GM19023 (cell line): ENCODE data around the gene MCU.

Experiments used
- ATAC-seq: cut with Tn5 transposase; IDR thresholded peaks from one replicate; pipeline ENCODE4 v1.9.1; 2021; ENCODE audit warnings: mild to moderate bottlenecking, moderate library complexity; ENCODE audit not compliant: unreplicated experiment

MCU gene

DNA sequence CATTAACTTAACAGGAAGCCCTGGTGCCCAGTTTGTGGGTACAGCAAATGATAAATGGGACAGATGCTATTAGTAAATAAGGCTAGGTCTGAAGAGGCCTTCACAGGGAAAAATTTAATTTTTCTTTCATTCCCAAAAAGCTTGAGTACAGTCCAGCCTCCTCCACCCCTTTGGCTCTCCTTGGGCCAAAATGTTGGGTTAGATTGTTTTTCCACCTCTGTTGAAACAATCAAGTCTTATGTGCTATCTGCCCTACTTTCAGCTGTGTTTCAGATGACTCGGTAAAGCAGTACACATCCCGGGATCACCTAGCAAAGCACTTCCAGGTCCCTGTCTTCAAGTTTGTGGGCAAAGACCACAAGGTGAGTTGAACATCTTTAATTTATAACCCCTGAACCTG, 238.3 kb downstream of the MCU start:
- ATAC-seq: no peak

DNA sequence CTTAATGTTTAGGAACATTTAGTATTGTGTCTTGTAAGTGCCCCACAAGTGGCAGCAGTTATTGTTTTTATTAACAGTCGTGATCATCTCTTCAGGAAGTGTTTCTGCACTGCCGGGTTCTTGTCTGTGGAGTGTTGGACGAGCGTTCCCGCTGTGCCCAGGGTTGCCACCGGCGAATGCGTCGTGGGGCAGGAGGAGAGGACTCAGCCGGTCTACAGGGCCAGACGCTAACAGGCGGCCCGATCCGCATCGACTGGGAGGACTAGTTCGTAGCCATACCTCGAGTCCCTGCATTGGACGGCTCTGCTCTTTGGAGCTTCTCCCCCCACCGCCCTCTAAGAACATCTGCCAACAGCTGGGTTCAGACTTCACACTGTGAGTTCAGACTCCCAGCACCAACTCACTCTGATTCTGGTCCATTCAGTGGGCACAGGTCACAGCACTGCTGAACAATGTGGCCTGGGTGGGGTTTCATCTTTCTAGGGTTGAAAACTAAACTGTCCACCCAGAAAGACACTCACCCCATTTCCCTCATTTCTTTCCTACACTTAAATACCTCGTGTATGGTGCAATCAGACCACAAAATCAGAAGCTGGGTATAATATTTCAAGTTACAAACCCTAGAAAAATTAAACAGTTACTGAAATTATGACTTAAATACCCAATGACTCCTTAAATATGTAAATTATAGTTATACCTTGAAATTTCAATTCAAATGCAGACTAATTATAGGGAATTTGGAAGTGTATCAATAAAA, 240.5 kb downstream of the MCU start:
- ATAC-seq: no peak

DNA sequence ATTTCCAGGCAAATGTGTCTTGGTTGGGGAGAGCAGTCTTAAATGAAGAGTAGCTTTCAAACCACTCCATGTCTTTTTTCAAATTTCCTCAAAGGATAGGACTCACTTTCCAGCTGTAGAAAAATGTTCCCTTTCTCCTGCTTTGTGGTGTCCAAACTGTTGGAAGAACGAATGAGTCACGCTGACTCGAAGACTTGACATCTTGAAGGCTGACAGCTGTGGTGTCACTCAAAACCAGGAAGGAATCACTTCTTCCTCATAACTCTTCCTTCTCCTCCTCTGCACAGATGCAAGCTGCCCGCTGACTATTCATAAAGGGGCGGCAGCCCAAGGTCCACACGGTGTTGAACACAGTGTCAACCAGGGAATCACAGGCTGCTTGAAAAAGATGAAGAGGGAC, 243.4 kb downstream of the MCU start:
- ATAC-seq: no peak
